HG03442 (cell line): ENCODE data around the gene SERPINB5.
A peak's percentile ranks its signal among the peaks of the same experiment; 100 is the strongest.

ENCODE experiments used
- ATAC-seq: cut with Tn5 transposase; IDR thresholded peaks from one replicate; pipeline ENCODE4 v1.9.1; 2021; ENCODE audit warnings: mild to moderate bottlenecking, moderate library complexity; ENCODE audit not compliant: unreplicated experiment

The SERPINB5 gene

GRCh38 chr18:63468575-63468974, 8.2 kb upstream of the SERPINB5 start:
- no peak for ATAC-seq

DNA sequence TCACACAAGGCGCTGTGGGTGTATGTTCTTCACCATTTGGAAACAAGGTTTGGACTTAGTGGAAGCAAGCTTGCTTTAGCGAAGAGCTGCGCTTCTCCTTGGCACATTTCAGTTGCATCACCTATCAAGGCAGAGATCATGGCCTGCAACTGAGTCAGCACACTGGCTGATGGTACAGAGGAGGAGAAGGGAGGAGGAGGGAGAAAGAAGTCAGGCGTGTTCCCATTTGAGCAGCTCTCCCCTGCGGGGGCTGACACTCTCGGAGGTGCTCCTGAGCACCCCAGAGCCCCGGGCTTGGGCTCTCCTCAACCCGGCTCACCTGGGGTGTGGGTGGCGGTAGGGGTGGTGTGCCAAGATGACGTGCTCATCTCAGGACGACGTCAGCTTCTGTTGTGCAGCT, 6.0 kb upstream of the SERPINB5 start:
- no peak for ATAC-seq

GRCh38 chr18:63472380-63472779, 4.4 kb upstream of the SERPINB5 start:
- no peak for ATAC-seq

DNA sequence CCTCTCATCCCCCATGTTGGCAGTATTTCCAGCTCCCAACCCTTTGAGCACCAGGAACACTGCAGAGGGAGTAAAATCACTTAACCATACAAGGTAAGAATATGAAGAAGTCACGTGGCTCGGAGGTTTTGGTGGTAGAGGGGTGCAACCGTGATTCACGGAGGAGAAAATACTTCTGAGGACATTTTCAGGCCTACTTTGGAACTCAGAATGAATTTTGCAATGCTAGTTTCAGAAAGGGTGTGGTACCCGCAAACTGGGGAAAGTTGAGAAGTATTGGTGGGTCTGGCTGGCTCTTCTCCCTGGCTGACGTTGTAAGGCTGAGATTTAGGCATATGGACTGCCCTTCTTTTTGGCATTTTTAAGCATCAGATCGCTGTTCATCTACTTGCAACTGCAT, 442 bp downstream of the SERPINB5 start:
- ATAC-seq: no peak

DNA sequence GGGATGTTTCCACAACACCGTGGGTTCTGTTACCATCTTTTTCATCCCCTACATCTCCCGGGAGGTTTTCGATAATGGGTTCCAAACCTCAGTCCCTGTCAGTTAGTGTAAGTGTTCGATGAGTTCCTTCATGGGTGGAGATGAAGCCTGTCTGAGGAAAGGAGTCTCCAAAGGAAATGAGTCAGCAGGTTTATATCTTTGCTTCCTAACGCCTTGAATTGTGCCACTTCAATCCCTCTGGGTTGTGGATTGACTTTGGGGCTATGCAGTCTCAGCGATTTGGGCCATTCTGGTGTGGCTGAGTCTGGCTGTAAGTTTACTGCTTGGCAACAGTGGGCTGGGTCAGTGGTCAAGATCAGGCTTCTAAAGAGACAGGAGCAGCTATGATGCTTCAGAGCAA, 1.2 kb downstream of the SERPINB5 start:
- no peak for ATAC-seq

DNA sequence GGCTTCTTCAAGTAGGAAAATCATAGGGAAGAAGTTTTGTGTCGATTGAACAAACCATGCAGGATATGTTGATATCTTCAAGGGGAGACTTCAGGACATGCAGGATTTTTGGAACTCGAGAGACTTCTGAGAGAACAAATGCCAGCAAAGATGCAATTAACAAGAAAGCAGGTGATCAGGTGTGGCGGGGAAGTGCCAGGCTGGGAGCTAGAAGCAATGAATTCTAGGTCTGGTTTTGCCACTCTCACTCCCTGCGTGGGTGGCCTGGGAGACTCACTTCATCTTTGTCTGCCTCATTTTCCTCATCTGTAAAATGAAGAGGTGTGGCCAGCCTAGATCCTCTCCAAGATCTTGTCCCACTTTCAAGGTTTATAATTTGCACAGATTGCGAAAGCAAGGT, 3.1 kb downstream of the SERPINB5 start:
- ATAC-seq: no peak

GRCh38 chr18:63480476-63480875, 3.7 kb downstream of the SERPINB5 start:
- no peak for ATAC-seq

- no peak for ATAC-seq
Measured at GRCh38 chr18:63480915-63481314, 4.2 kb downstream of the SERPINB5 start.

GRCh38 chr18:63487676-63488075, 10.9 kb downstream of the SERPINB5 start:
- no peak for ATAC-seq

- ATAC-seq: no peak
Measured at GRCh38 chr18:63488160-63488559, 11.4 kb downstream of the SERPINB5 start.

DNA sequence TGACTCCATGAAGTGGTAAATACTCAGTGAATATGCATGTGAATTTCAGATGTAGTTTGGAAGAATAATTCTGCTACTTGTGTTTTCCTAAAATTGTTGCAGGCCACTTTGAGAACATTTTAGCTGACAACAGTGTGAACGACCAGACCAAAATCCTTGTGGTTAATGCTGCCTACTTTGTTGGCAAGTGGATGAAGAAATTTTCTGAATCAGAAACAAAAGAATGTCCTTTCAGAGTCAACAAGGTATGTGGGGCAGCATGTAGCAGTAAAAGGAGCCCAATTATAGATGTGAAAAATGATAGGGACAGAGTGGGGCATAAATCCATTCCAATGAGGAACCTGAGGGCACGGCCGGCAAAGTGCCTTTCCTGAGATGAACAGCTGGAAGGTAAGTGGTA, 16.1 kb downstream of the SERPINB5 start:
- no peak for ATAC-seq

- ATAC-seq: no peak
Measured at GRCh38 chr18:63495675-63496074, 18.9 kb downstream of the SERPINB5 start.

GRCh38 chr18:63505566-63506335, 29.0 kb downstream of the SERPINB5 start:
- ATAC-seq: no peak

- ATAC-seq: no peak
Measured at GRCh38 chr18:63506336-63506646, 29.5 kb downstream of the SERPINB5 start.

- no peak for ATAC-seq
Measured at GRCh38 chr18:63508596-63508995, 31.8 kb downstream of the SERPINB5 start.

GRCh38 chr18:63511285-63511684, 34.5 kb downstream of the SERPINB5 start:
- ATAC-seq: no peak

DNA sequence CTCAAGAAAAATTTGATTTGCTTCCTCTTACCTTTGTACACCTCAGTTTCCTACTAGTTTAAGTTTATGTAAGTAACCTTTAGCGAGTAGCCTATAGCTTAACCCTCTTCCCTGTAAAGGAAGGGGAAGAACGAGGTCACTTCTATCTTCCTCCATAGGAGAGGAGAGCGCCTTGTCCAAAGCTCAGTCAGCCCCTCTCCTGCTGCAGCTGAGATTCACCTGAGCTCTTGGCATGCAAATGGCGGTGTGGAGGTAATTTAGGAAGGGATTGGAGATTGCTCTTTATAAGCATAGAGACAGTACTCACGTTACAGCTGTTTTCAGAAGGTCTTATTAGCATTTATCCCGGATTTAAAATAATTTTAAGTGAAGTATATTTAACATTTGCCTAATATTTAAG, 37.6 kb downstream of the SERPINB5 start:
- no peak for ATAC-seq

- no peak for ATAC-seq
Measured at GRCh38 chr18:63514888-63515678, 38.3 kb downstream of the SERPINB5 start.

GRCh38 chr18:63515801-63516200, 39.0 kb downstream of the SERPINB5 start:
- no peak for ATAC-seq

DNA sequence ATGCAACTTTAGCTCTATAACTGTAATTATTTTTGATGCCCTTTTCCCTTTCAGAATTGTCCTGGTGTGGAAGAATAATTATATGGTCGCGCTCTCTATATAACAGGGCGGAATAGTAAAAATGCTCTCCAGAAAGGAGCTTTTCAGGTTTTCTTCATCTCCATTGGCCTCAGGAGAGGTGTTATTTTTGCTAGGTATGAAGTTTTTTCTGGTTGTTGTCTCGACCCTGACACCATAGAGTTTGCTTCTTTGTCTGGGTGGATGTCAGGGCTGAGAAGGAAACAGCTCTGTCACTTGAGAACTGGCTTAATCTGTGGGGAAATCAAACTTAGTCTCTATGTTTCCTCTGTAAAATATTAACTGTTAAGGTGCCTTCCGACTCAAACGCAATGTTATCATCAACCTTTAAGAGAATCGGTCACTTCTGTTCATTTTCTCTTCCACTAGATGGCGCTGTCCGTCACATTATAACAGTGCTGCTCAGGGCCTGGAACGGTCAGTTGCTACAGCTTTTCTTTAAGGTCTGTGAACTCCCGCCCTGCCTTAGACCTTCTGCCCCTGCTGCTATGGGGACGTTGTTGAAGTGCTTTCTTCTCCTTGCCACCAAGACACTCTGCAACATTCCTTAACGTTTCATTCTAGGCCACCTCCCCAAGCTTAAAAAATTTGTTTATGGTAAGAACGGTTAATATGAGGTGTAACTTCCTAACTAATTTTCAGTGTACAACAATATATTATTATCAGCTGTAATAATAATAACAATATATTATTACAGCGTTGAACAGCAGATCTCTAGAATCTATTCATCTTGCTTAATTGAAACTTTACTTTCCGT, 41.6 kb downstream of the SERPINB5 start:
- peak; percentile 94 for ATAC-seq

DNA sequence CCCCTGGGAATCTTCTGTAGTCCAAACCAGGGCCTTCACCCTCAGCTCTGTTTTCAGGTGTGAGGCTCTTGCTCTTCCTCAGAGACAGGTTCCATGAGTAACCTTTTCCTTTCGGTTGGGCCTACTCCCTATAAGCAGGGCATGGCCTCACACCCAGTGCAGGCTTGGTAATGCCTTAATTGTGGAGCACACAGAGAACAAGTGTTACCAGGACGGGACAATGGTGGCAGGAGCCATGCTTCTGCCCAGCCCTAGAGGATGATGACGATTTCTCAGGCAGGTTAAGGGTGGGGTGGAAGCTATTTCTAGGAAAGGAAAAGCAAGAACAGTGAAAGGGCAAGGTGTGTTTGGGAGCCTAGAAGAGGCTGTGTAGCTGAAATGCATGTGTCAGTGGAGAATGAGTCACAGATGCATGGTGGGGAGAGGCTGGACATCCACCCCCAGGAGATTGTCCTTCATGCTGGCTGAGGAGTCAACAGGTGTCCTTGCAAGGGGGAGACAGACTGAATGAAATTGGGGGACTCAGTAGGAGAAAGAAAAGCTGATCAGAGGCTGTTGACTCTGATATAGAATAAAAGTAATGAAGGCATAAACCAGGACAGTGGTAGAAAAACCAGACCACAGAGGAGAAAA, 43.4 kb downstream of the SERPINB5 start:
- no peak for ATAC-seq
